ENCODE data around the gene CPT1C. TPM values are rescaled to one million over a fixed set of nuclear protein-coding genes. Genes with fewer than 3 reads are reported as not detected.
A peak's percentile ranks its signal among the peaks of the same experiment; 100 is the strongest.

The CPT1C gene
- total and polyA plus RNA-seq, 2 of the 4 experiments (the other 2 are of a cell fraction) = 14.2 to 56.1 TPM

GRCh38 chr19:49749771-49750170, 58.9 kb downstream of the CPT1C start:
- 0 out of 2 replicates have a peak, but pooled peaks cover 2% of the 10 kb centered on the region for H3K9me1 ChIP-seq (ENCODE audit: insufficient read depth, low read length)
- H3K4me1 ChIP-seq (ENCODE audit: control insufficient read depth, insufficient read depth, low read length) = peaks cover 3% of the 10 kb centered on the region; the same call in 1 of the 2 replicates
- no peak overlapping the region for H3K4ac ChIP-seq (ENCODE audit: low read depth, low read length)
- peak overlapping the region; percentile 31; the same call in 1 of the 2 replicates for H2AK5ac ChIP-seq (ENCODE audit: low read depth, low read length)
- peak overlapping the region; percentile 51 for H2BK5ac ChIP-seq (ENCODE audit: low read depth, low read length, poor library complexity, severe bottlenecking)
- H4K91ac ChIP-seq (ENCODE audit: insufficient read depth, low read depth, low read length) = no peak overlapping the region
- no peak overlapping the region for H2BK15ac ChIP-seq (ENCODE audit: low read depth, low read length)
- H4K20me1 ChIP-seq (ENCODE audit: insufficient read depth, low read length) = no peaks in the 10 kb centered on the region
- DNase-seq (peak; percentile 66), ATAC-seq (ENCODE audit: low read depth) (peak; percentile 91)
- BruUV-seq (replicated peaks) = no TSS peak
- CTCF ChIA-PET = interaction anchor here (0.6 kb wide), 1 partner anchor 278 kb away, joined by 4 read pairs; no protein-coding TSS in a partner anchor
- peak overlapping the region; percentile 13; the same call in 1 of the 2 replicates for H3K4me2 ChIP-seq (ENCODE audit: low read depth, low read length)
- H3K4me3 ChIP-seq (ENCODE audit: insufficient read depth, low read depth, low read length) = no peak overlapping the region
- peak overlapping the region; percentile 15; the same call in 1 of the 2 replicates for H3K27ac ChIP-seq (ENCODE audit: insufficient read depth, low read length)
- H3K18ac ChIP-seq (ENCODE audit: low read depth, low read length) = peak overlapping the region; percentile 2; the same call in 1 of the 2 replicates
- intact Hi-C loops (cut with micrococcal nuclease) = no loop called here
- H2BK120ac ChIP-seq (ENCODE audit: low read depth, low read length) = no peak overlapping the region; the same call in 1 of the 2 replicates
- H4K8ac ChIP-seq (ENCODE audit: low read depth in 2 of 2, low read length in 2 of 2) = peak overlapping the region in 1 of 2 experiments; percentile 13; a peak in 1 of 4 replicates
- H3K27me3 ChIP-seq (ENCODE audit: control insufficient read depth, insufficient read depth, low read length) = no peaks in the 10 kb centered on the region
- dilution Hi-C loops (cut with HindIII; ENCODE audit: low sequenced_read_pairs, unreplicated experiment) = no loop called here
- TF ChIP-seq CHD1 (IDR thresholded peaks at IDR 0.05; ENCODE audit: low read depth, low read length) = no peak
- TF ChIP-seq FOS (IDR thresholded peaks at IDR 0.05; ENCODE audit: low read depth, low read length) = peak; percentile 5; the same call in 1 of the 2 replicates
- H2BK20ac ChIP-seq (ENCODE audit: low read depth, low read length) = no peak overlapping the region
- H2AFZ ChIP-seq (replicated peaks; ENCODE audit: low read length, poor library complexity) = peak overlapping the region; percentile 84
- 0 out of 2 replicates have a peak overlapping the region, but pooled peaks have one; percentile 1 for H4K5ac ChIP-seq (ENCODE audit: low read depth, low read length)
- H3K56ac ChIP-seq (ENCODE audit: extremely low read depth, insufficient read depth, low read length) = no peak overlapping the region
- peak overlapping the region; percentile 77 for H2AK9ac ChIP-seq (replicated peaks; ENCODE audit: low read depth, low read length, poor library complexity)
- H3K23ac ChIP-seq (ENCODE audit: low read depth, low read length) = no peak overlapping the region; the same call in 1 of the 2 replicates
- H3K14ac ChIP-seq (replicated peaks; ENCODE audit: low read depth, low read length) = no peak overlapping the region
- POLR2A ChIA-PET (ENCODE audit: unreplicated experiment) = no interaction called here
- no CpG with 5 or more reads among the region's 1 CpG for WGBS, 2 experiments (ENCODE audit: extremely low coverage in 2 of 2, insufficient read length in 1 of 2)
- no peak overlapping the region for H3K9ac ChIP-seq (ENCODE audit: low read depth, low read length)
- peaks cover 5% of the 10 kb centered on the region for H3K9me3 ChIP-seq (ENCODE audit: control insufficient read depth, insufficient read depth, low read length)
- no peaks in the 10 kb centered on the region for H3K79me1 ChIP-seq (ENCODE audit: low read depth in 1 of 2, low read length in 2 of 2)
- H3K36me3 ChIP-seq (ENCODE audit: control insufficient read depth, insufficient read depth, low read length) = no peaks in the 10 kb centered on the region
- in situ Hi-C loops (cut with MboI; ENCODE audit: low sequenced_read_pairs) = no loop called here
